ENCODE results near the gene MISP.
"Not testable (repeated sequence)": the region's sequence is repeated elsewhere in the genome, so short reads cannot be mapped to it uniquely, and the experiment has no call there.

MISP gene

GRCh38 chr19:750640-751423, at the start of gene MISP:
Gene MISP (plus strand): TSS chr19:751112. CDS start chr19:756947, 5,835 bp downstream.
- DNase-seq: no peak

DNA sequence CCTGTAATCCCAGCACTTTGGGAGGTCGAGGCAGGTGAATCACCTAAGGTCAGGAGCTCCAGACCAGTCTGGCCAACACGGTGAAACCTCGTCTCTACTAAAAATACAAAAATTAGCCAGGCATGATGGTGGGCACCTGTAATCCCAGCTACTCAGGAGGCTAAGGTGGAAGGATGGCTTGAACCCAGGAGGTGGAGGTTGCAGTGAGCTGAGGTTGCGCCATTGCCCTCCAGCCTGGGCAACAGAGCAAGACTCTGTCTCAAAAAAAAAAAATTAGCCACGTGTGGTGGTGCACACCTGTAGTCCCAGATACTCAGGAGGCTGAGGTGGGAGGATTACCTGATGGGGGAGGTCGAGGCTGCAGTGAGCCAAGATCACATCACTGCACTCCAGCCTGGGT, 48.1 kb upstream of the MISP start:
- not testable (repeated sequence) for DNase-seq

DNA sequence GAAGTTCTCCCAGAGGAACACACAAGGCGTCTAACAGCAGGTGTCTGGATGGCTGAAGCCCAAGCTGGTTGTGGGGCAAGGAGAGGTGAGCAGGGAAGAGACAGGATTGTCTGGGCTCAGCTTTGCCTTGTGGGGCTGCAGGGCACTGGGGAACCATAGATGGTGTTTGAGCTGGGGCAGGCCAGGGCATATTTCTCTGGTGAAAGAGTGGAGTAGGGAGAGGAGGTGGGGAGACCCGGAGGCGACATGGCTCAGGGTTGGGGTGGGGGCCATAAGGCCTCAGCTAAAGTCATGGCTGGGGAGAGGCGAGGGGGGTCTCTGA, 47.6 kb upstream of the MISP start:
- DNase-seq: no peak

DNA sequence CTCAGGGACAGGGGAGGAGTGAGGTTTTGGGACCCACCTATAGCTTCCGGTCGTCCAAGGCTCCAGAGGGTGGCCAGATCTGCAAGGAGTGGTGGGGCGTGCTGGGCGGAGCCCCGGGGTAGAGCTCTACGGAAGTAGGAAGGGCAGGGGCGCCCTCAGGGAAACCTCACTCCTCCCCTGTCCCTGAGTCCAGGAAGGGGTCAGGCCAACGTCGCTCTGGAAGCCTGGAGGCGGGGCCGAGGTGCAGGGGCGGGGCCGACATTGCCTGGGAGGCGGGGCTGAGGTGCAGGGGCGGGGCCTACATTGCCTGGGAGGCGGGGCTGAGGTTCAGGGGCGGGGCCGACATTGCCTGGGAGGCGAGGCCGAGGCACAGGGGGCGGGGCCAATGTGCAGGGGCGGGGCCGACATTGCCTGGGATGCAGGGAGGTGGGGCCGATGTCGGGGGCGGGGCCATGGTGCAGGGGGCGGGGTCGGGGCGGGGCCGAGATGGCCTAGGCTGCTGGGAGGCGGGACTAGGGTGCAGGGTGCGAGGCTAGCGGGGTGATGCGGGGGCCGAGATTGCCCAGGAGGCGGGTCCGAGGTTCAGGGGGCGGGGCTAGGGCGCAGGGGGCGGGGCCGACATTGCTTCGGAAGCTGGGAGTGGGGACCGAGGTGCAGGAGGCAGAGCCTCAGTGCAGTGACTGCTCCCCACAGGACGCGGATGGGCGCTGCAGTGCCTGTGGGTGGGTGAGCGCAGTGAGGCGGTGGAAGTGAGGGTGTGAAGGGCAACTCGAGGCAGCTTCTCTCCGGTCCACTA, 47.1 kb upstream of the MISP start:
- peak; percentile 52 for DNase-seq

GRCh38 chr19:704447-704741, 46.5 kb upstream of the MISP start:
- DNase-seq: no peak

- DNase-seq: no peak
Measured at GRCh38 chr19:708154-709143, 42.5 kb upstream of the MISP start, which contains the start of gene PALM. Gene PALM (plus strand): TSS chr19:708935. CDS start chr19:709147, 212 bp downstream.

- DNase-seq: no peak
Measured at GRCh38 chr19:709196-709964, 41.5 kb upstream of the MISP start.

DNA sequence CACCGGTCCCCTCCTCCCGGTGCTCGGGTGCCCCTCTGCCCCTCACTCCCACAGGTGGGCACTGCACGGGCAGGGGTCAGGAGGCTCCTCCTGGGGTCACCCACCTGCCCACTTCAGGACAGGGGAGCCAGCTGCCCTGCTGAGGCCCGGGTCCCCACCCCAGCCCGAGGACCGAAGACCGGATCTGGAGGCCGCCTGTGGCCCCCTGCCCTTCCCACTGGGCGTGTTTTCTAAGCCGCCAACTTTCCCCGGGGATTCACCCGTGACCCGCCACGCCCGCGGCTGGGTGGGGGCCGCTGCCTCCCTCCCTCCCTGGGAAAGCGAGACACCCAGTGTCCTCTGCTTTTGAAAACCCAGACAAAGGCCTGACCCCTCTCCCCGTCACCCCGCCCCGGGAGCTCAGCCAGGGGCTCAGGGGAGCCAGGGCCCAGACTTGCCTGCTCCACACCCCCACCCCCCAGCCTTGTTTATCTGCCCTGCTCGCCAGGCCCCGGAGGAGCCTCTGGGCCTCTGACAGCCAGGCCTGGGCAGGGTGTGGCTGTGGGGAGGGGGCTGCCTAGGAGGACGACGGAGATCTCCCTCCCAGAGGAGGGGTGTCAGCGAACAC, 40.8 kb upstream of the MISP start:
- no peak for DNase-seq

GRCh38 chr19:710767-711166, 40.1 kb upstream of the MISP start:
- no peak for DNase-seq

DNA sequence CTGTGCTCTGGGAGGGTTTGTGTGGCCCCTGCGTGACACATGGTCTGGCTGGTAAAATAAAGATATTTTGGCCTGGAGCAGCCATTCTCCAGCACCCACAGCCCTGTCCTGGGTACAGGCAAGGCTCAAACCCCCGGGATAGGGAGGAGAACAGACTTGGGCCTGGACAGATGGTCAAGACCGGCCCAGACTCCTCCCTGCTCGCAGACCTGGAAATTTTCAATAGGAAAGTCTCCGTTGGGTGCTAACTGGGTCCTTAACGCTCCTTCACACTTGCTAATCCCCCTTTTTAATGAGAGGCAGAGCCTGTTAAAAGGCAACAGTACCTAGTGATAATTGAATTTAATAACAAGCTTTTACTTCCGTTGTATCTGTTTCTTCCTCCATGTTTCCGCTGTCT, 39.7 kb upstream of the MISP start:
- no peak for DNase-seq

DNA sequence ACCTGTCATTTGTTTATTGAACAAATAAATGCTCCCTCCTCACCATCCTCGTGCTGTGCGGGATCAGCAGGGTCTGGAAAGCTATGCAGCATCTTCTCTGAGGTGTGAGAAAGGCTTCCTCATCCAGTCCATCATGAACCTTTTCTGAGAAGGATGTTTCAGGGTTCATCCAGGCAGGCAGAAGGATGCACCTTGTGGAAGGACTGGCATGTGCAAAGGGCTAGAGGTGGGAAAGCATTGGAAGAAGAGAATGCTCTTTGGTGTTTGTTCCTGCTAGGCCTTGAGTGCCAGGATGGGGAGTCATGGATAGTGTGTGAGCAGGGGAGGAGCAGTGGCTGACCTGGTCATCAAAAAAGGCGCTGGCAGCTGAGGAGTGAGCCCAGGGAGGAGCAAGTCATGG, 35.6 kb upstream of the MISP start:
- DNase-seq: no peak

DNA sequence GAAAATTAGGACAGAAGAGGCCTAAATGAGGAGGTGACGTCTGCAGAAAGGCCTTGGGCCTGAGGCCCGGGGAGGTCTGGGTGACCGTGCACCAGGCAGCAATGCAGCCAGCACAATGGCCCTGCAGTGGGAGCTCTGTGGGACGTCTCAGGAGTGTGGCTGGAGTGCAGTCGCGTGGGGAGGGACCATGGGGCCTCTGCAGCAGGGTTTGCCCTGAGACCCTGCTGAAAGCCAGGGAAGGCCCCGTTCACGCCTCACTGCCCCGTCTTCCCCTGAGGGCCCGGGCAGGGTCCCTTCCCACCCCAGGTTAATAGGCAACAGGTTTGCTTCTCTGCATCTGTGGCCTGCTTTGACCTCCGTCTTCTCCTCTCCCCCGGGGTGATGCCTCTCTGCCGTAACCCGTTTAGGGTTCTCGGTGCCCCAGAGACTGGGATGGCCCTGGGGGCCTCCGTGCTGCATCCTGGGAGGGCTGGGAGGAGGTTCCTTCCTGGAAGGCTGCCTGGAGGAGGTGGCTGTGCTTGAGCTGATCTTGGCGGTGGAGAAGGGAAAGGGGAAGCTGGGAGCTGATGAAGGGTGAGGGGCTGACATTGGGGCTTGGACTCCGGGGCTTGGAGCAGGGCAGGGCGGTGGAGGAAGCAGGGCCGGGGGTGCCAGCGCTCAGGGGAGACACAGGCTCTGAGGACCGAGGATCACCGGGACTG, 32.5 kb upstream of the MISP start:
- DNase-seq: no peak

GRCh38 chr19:718991-719512, 31.9 kb upstream of the MISP start:
- no peak for DNase-seq

GRCh38 chr19:719636-720344, 31.1 kb upstream of the MISP start:
- no peak for DNase-seq

- no peak for DNase-seq
Measured at GRCh38 chr19:720345-721160, 30.4 kb upstream of the MISP start.

DNA sequence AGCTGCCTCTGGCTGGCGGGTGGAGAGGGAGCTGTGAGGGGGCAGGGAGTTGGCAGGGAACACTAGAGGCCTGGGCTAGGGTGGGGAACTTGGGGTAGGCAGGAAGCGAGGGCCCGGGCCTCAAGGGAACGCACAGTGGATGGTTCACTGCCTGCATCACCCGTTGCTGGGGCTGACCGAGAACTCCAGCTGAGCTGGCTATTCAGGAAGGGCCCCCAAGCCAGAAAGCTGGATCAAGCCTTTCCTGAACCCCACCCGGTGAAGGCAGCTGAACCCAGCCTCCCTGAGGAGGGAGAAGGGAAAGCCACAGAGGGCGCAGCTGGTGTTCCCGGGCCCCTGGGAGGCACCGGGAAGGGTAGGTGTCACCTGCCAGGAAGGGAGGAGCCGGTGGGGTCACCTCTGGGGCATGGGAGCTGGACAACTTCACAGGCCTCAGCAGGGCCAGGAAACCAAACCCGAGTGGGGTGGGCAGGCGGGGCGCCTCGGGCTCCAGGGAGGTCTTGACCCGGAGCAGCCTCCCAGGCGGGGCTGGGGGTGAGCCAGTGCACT, 28.3 kb upstream of the MISP start:
- no peak for DNase-seq

DNA sequence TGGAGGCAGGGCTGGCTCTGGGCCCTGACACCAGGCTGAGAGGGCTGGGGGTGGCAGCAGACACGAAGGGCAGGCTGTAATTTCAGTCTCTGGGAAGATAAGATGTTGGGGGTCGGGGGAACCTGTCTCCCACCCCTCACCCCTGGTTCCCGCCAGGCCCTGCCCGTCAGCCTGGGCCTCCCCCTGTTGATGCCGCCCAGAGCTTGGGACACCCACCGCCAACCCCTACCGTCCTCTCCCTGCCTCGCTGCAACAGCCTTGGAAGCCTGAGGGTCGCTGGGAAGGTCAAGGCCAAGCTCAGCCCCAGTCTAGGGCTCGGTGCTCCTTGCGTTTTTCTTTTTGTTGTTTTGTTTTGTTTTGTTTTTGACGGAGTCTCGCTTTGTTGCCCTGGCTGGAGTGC, 27.7 kb upstream of the MISP start:
- DNase-seq: no peak

- DNase-seq: no peak
Measured at GRCh38 chr19:723714-724113, 27.2 kb upstream of the MISP start.

GRCh38 chr19:725461-726089, 25.3 kb upstream of the MISP start:
- DNase-seq: no peak
